ENCODE measurements around the gene LETMD1.
"Not testable (repeated sequence)": the region's sequence is repeated elsewhere in the genome, so short reads cannot be mapped to it uniquely, and the experiment has no call there.

The LETMD1 gene

GRCh38 chr12:51067771-51068170 lies 19.6 kb downstream of the LETMD1 start:
- no peak for DNase-seq
- in situ Hi-C loops (cut with MboI; ENCODE audit: low pct_unique_long_range_greater_than_20kb, low sequenced_read_pairs) = no loop called here

GRCh38 chr12:51070004-51070403 lies 21.9 kb downstream of the LETMD1 start:
- DNase-seq = no peak
- in situ Hi-C loops (cut with MboI; ENCODE audit: low pct_unique_long_range_greater_than_20kb, low sequenced_read_pairs) = no loop called here

- in situ Hi-C loops (cut with MboI; ENCODE audit: low pct_unique_long_range_greater_than_20kb, low sequenced_read_pairs) = no loop called here
- no peak for DNase-seq
Measured at GRCh38 chr12:51071663-51072062, 23.5 kb downstream of the LETMD1 start.

GRCh38 chr12:51075390-51075789 lies 27.3 kb downstream of the LETMD1 start:
- in situ Hi-C loops (cut with MboI; ENCODE audit: low pct_unique_long_range_greater_than_20kb, low sequenced_read_pairs) = no loop called here
- DNase-seq = no peak

- in situ Hi-C loops (cut with MboI; ENCODE audit: low pct_unique_long_range_greater_than_20kb, low sequenced_read_pairs) = no loop called here
- DNase-seq = peak; percentile 35
Measured at GRCh38 chr12:51076236-51076930, 28.3 kb downstream of the LETMD1 start.

- in situ Hi-C loops (cut with MboI; ENCODE audit: low pct_unique_long_range_greater_than_20kb, low sequenced_read_pairs) = no loop called here
- no peak for DNase-seq
Measured at GRCh38 chr12:51077930-51078329, 29.8 kb downstream of the LETMD1 start.

- peak; percentile 19 for DNase-seq
- in situ Hi-C loops (cut with MboI; ENCODE audit: low pct_unique_long_range_greater_than_20kb, low sequenced_read_pairs) = not testable (repeated sequence)
Measured at GRCh38 chr12:51078346-51078745, 30.2 kb downstream of the LETMD1 start.

GRCh38 chr12:51078866-51079265 lies 30.7 kb downstream of the LETMD1 start:
- DNase-seq; in situ Hi-C loops (cut with MboI; ENCODE audit: low pct_unique_long_range_greater_than_20kb, low sequenced_read_pairs): not testable (repeated sequence)

- in situ Hi-C loops (cut with MboI; ENCODE audit: low pct_unique_long_range_greater_than_20kb, low sequenced_read_pairs) = no loop called here
- no peak for DNase-seq
Measured at GRCh38 chr12:51080136-51080535, 32.0 kb downstream of the LETMD1 start.

GRCh38 chr12:51081421-51081820 lies 33.3 kb downstream of the LETMD1 start:
- in situ Hi-C loops (cut with MboI; ENCODE audit: low pct_unique_long_range_greater_than_20kb, low sequenced_read_pairs) = no loop called here
- DNase-seq = no peak

- DNase-seq = peak; percentile 23
- in situ Hi-C loops (cut with MboI; ENCODE audit: low pct_unique_long_range_greater_than_20kb, low sequenced_read_pairs) = no loop called here
Measured at GRCh38 chr12:51082561-51083125, 34.5 kb downstream of the LETMD1 start.

- DNase-seq = peak; percentile 96
- in situ Hi-C loops (cut with MboI; ENCODE audit: low pct_unique_long_range_greater_than_20kb, low sequenced_read_pairs) = no loop called here
Measured at GRCh38 chr12:51083126-51083833, 35.2 kb downstream of the LETMD1 start, which contains the start of gene CSRNP2. Gene CSRNP2, minus strand, starts transcription at chr12:51083596. Its CDS starts 7,035 bp downstream, at chr12:51076561.

GRCh38 chr12:51085757-51086156 lies 37.6 kb downstream of the LETMD1 start:
- in situ Hi-C loops (cut with MboI; ENCODE audit: low pct_unique_long_range_greater_than_20kb, low sequenced_read_pairs) = no loop called here
- peak; percentile 46 for DNase-seq

GRCh38 chr12:51086933-51087332 lies 38.8 kb downstream of the LETMD1 start:
- DNase-seq = no peak
- in situ Hi-C loops (cut with MboI; ENCODE audit: low pct_unique_long_range_greater_than_20kb, low sequenced_read_pairs) = no loop called here

- in situ Hi-C loops (cut with MboI; ENCODE audit: low pct_unique_long_range_greater_than_20kb, low sequenced_read_pairs) = no loop called here
- no peak for DNase-seq
Measured at GRCh38 chr12:51087818-51088217, 39.7 kb downstream of the LETMD1 start.

- in situ Hi-C loops (cut with MboI; ENCODE audit: low pct_unique_long_range_greater_than_20kb, low sequenced_read_pairs) = no loop called here
Measured at GRCh38 chr12:51090705-51091229, 42.6 kb downstream of the LETMD1 start.

GRCh38 chr12:51098611-51099010 lies 50.5 kb downstream of the LETMD1 start:
- in situ Hi-C loops (cut with MboI; ENCODE audit: low pct_unique_long_range_greater_than_20kb, low sequenced_read_pairs) = no loop called here
- DNase-seq = no peak

More at GRCh38 chr12:51090705-51091229, 42.6 kb downstream of the LETMD1 start:
- no peak for DNase-seq

GRCh38 chr12:51103977-51104376 lies 55.9 kb downstream of the LETMD1 start:
- in situ Hi-C loops (cut with MboI; ENCODE audit: low pct_unique_long_range_greater_than_20kb, low sequenced_read_pairs) = no loop called here
- no peak for DNase-seq

- in situ Hi-C loops (cut with MboI; ENCODE audit: low pct_unique_long_range_greater_than_20kb, low sequenced_read_pairs) = no loop called here
- DNase-seq = no peak
Measured at GRCh38 chr12:51108136-51108535, 60.0 kb downstream of the LETMD1 start.

All from KBM-7 (cell line).